Fibroblast of the aortic adventitia (primary cell): Measurements from ENCODE around the gene SNX2. TPM values are rescaled to one million over a fixed set of nuclear protein-coding genes. Genes with fewer than 3 reads are reported as not detected.

Experiments
- DNase-seq: peaks from one replicate; pipeline ENCODE4 v3.0.0-alpha.2; 2010; ENCODE audit warnings: low read depth
- H3K4me3 ChIP-seq: 2 replicates; pipeline ENCODE4 v1.5.1; 2011; ENCODE audit warnings: low read depth, mild to moderate bottlenecking, control low read depth, low read length, moderate library complexity
- CTCF ChIP-seq: IDR thresholded peaks from 2 replicates; pipeline ENCODE4 v1.5.1; 2011; ENCODE audit warnings: mild to moderate bottlenecking, low read length, control low read depth, inconsistent platforms; ENCODE audit not compliant: insufficient read depth
- total RNA-seq: library from RNA; depleted of rRNA; stranded (reverse); fragments of >200 nt; gene quantifications from 2 replicates; pipeline ENCODE4 v1.2.3, GENCODE V29; 2012; ENCODE audit warnings: low replicate concordance

Gene SNX2
- total RNA-seq, 1 donor: 89.4 TPM

GRCh38 chr5:122766130-122766529, 8.8 kb upstream of the SNX2 start:
- H3K4me3 ChIP-seq: no peak overlapping the region
- DNase-seq: no peak
- no peak for TF ChIP-seq CTCF

- TF ChIP-seq CTCF: no peak
- DNase-seq: peak; percentile 23
- no peak overlapping the region for H3K4me3 ChIP-seq
These were observed 4.4 kb upstream of the SNX2 start for GRCh38 chr5:122770477-122770876.

GRCh38 chr5:122772446-122772845, 2.4 kb upstream of the SNX2 start:
- peak; percentile 37 for DNase-seq
- TF ChIP-seq CTCF: no peak
- H3K4me3 ChIP-seq: no peak overlapping the region

- no peak for TF ChIP-seq CTCF
- DNase-seq: no peak
- H3K4me3 ChIP-seq: no peak overlapping the region
These were observed 1.3 kb upstream of the SNX2 start for GRCh38 chr5:122773619-122774018.

GRCh38 chr5:122774519-122774860, 390 bp upstream of the SNX2 start:
- H3K4me3 ChIP-seq: peak overlapping the region; percentile 60
- DNase-seq: no peak
- no peak for TF ChIP-seq CTCF

- H3K4me3 ChIP-seq: peak overlapping the region; percentile 92
- TF ChIP-seq CTCF: no peak
- peak; percentile 21 for DNase-seq
These were observed 966 bp downstream of the SNX2 start for GRCh38 chr5:122775550-122776542.
